Duodenal mucosa (tissue), 2 donors: ENCODE results near the gene SPRED1.
"Not testable (repeated sequence)": the region's sequence is repeated elsewhere in the genome, so short reads cannot be mapped to it uniquely, and the experiment has no call there.

Source experiments
- H3K27ac ChIP-seq: one replicate; pipeline ENCODE4 v1.7.0; 2013; ENCODE audit warnings: low read depth, low read length
- H3K27me3 ChIP-seq, 2 donors: one replicate each; pipeline ENCODE4 v1.7.0; 2013; ENCODE audit warnings: low read length in 2 of 2, control low read depth in 1 of 2; ENCODE audit not compliant: insufficient read depth in 2 of 2, control insufficient read depth in 1 of 2
- H3K36me3 ChIP-seq, 2 donors: one replicate each; pipeline ENCODE4 v1.7.0; 2013; ENCODE audit warnings: low read length in 2 of 2, control low read depth in 1 of 2; ENCODE audit not compliant: insufficient read depth in 2 of 2, control insufficient read depth in 1 of 2
- H3K4me1 ChIP-seq, 2 donors: one replicate each; pipeline ENCODE4 v1.7.0; 2013; ENCODE audit warnings: low read length in 2 of 2, control low read depth in 1 of 2; ENCODE audit not compliant: insufficient read depth in 2 of 2, control insufficient read depth in 1 of 2
- H3K4me3 ChIP-seq, 2 donors: one replicate each; pipeline ENCODE4 v1.7.0; 2013; ENCODE audit warnings: low read length in 2 of 2, low read depth in 1 of 2
- H3K9ac ChIP-seq, 2 donors: one replicate each; pipeline ENCODE4 v1.7.0; 2013; ENCODE audit warnings: low read length in 2 of 2, low read depth in 1 of 2
- H3K9me3 ChIP-seq, 2 donors: one replicate each; pipeline ENCODE4 v1.7.0; 2013; ENCODE audit warnings: low read length in 2 of 2, control low read depth in 1 of 2; ENCODE audit not compliant: control insufficient read depth in 1 of 2

The SPRED1 gene

GRCh38 chr15:38275959-38276358, 23.3 kb downstream of the SPRED1 start:
- no peaks in the 10 kb centered on the region for H3K36me3 ChIP-seq
- peaks cover 0 to 7% of the 10 kb centered on the region in 2 donors for H3K4me1 ChIP-seq
- H3K9me3 ChIP-seq = no peaks in the 10 kb centered on the region

GRCh38 chr15:38277281-38277680, 24.6 kb downstream of the SPRED1 start:
- H3K4me3 ChIP-seq, H3K9ac ChIP-seq, H3K9me3 ChIP-seq, H3K27me3 ChIP-seq, H3K36me3 ChIP-seq, H3K27ac ChIP-seq, H3K4me1 ChIP-seq: not testable (repeated sequence)

More at GRCh38 chr15:38275959-38276358, 23.3 kb downstream of the SPRED1 start:
- H3K27ac ChIP-seq = no peak overlapping the region
- H3K27me3 ChIP-seq = no peaks in the 10 kb centered on the region
- no peak overlapping the region for H3K9ac ChIP-seq
- no peak overlapping the region for H3K4me3 ChIP-seq

GRCh38 chr15:38281031-38281430, 28.4 kb downstream of the SPRED1 start:
- Histone ChIP-seq H3K36me3 (no peaks in the 10 kb centered on the region), H3K9me3 (no peaks in the 10 kb centered on the region), H3K9ac (no peak overlapping the region), H3K27me3 (no peaks in the 10 kb centered on the region), H3K4me1 (no peaks in the 10 kb centered on the region), H3K27ac (no peak overlapping the region), H3K4me3 (no peak overlapping the region)

- Histone ChIP-seq H3K4me3 (no peak overlapping the region), H3K9me3 (no peaks in the 10 kb centered on the region), H3K9ac (no peak overlapping the region), H3K27ac (no peak overlapping the region), H3K36me3 (no peaks in the 10 kb centered on the region), H3K4me1 (no peaks in the 10 kb centered on the region), H3K27me3 (no peaks in the 10 kb centered on the region)
These were observed 30.4 kb downstream of the SPRED1 start for GRCh38 chr15:38283010-38283409.

- Histone ChIP-seq H3K4me1 (no peaks in the 10 kb centered on the region), H3K27ac (no peak overlapping the region), H3K27me3 (no peaks in the 10 kb centered on the region)
These were observed 32.8 kb downstream of the SPRED1 start for GRCh38 chr15:38285456-38285855.

GRCh38 chr15:38294126-38294525, 41.5 kb downstream of the SPRED1 start:
- Histone ChIP-seq H3K27ac (no peak overlapping the region), H3K9me3 (no peaks in the 10 kb centered on the region), H3K4me1 (peaks cover 0 to 6% of the 10 kb centered on the region in 2 donors), H3K36me3 (no peaks in the 10 kb centered on the region), H3K27me3 (no peaks in the 10 kb centered on the region), H3K4me3 (no peak overlapping the region), H3K9ac (no peak overlapping the region)

More at GRCh38 chr15:38285456-38285855, 32.8 kb downstream of the SPRED1 start:
- no peak overlapping the region for H3K4me3 ChIP-seq
- no peak overlapping the region for H3K9ac ChIP-seq
- no peaks in the 10 kb centered on the region for H3K36me3 ChIP-seq
- no peaks in the 10 kb centered on the region for H3K9me3 ChIP-seq

- H3K9ac ChIP-seq = no peak overlapping the region
- no peaks in the 10 kb centered on the region for H3K27me3 ChIP-seq
- no peaks in the 10 kb centered on the region for H3K36me3 ChIP-seq
- H3K27ac ChIP-seq = no peak overlapping the region
- no peaks in the 10 kb centered on the region for H3K9me3 ChIP-seq
- peaks cover 0 to 6% of the 10 kb centered on the region in 2 donors for H3K4me1 ChIP-seq
- H3K4me3 ChIP-seq = no peak overlapping the region
These were observed 45.2 kb downstream of the SPRED1 start for GRCh38 chr15:38297623-38298388.

- H3K27me3 ChIP-seq = no peaks in the 10 kb centered on the region
- H3K36me3 ChIP-seq = no peaks in the 10 kb centered on the region
- H3K9ac ChIP-seq = no peak overlapping the region
- no peaks in the 10 kb centered on the region for H3K9me3 ChIP-seq
- H3K4me1 ChIP-seq = peaks cover 0 to 6% of the 10 kb centered on the region in 2 donors
- H3K27ac ChIP-seq = no peak overlapping the region
- no peak overlapping the region for H3K4me3 ChIP-seq
These were observed 46.6 kb downstream of the SPRED1 start for GRCh38 chr15:38299216-38299615.

GRCh38 chr15:38300395-38300794, 47.8 kb downstream of the SPRED1 start:
- no peaks in the 10 kb centered on the region for H3K9me3 ChIP-seq
- H3K9ac ChIP-seq = no peak overlapping the region
- H3K4me1 ChIP-seq = peaks cover 0 to 6% of the 10 kb centered on the region in 2 donors
- no peaks in the 10 kb centered on the region for H3K36me3 ChIP-seq
- H3K27me3 ChIP-seq = no peaks in the 10 kb centered on the region
- H3K4me3 ChIP-seq = no peak overlapping the region
- H3K27ac ChIP-seq = no peak overlapping the region

GRCh38 chr15:38304481-38304880, 51.8 kb downstream of the SPRED1 start:
- no peaks in the 10 kb centered on the region for H3K4me1 ChIP-seq
- no peaks in the 10 kb centered on the region for H3K36me3 ChIP-seq
- H3K9ac ChIP-seq = no peak overlapping the region
- no peaks in the 10 kb centered on the region for H3K27me3 ChIP-seq
- no peak overlapping the region for H3K4me3 ChIP-seq
- H3K9me3 ChIP-seq = no peaks in the 10 kb centered on the region
- no peak overlapping the region for H3K27ac ChIP-seq
